ENCODE measurements around the gene GPS2.

DNA sequence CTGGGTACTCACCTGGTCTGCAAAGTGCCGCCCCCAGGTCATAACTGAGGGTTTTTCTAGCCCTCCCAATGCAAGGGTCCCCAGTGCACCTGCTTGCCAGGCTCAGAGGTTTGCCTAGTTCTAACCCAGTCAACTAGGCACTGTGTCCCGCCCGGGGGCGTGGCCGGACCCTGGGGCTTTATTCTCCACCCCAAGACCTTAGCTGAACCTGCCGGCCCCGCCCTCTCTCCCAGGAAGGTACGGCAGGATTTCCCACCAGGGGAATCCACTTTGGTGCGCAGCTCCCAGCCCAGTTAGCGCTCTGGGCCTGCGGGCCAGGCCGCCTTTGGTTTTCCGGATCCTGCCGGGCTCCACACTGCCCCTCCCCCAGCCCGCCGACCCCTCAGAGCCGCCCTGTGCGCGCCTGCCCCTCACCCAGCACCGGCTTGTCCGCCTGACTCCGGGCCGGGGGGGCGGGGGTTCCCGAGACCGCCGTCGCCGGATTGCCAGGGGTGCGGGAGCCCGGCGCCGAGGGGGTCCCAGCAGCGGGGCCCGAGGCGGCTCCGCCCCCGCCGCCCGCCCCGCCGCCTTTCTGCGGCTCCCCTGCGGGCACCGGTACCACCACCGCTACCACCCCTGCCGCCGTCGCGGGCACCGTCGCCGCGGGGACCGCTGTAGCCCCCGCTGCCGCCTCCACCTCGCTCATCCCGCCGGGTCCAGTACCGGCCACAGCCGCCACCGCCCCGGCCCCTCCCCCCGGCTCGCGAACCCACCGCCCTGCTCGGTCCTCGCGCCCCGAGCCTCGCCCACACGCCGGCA is 21.1 kb downstream of the GPS2 start:
- TF ChIP-seq EZH2 (IDR thresholded peaks at IDR 0.05; ENCODE audit: borderline replicate concordance, insufficient read depth, low read depth, low read length, poor library complexity, severe bottlenecking): peak; percentile 84
- TF ChIP-seq, protein P1, sequence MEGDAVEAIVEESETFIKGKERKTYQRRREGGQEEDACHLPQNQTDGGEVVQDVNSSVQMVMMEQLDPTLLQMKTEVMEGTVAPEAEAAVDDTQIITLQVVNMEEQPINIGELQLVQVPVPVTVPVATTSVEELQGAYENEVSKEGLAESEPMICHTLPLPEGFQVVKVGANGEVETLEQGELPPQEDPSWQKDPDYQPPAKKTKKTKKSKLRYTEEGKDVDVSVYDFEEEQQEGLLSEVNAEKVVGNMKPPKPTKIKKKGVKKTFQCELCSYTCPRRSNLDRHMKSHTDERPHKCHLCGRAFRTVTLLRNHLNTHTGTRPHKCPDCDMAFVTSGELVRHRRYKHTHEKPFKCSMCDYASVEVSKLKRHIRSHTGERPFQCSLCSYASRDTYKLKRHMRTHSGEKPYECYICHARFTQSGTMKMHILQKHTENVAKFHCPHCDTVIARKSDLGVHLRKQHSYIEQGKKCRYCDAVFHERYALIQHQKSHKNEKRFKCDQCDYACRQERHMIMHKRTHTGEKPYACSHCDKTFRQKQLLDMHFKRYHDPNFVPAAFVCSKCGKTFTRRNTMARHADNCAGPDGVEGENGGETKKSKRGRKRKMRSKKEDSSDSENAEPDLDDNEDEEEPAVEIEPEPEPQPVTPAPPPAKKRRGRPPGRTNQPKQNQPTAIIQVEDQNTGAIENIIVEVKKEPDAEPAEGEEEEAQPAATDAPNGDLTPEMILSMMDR (IDR thresholded peaks at IDR 0.05): no peak
